ENCODE measurements around the gene SHISA6.

GRCh38 chr17:11309850-11310249, 68.8 kb downstream of the SHISA6 start:
- no peak for TF ChIP-seq CTCF (IDR thresholded peaks at IDR 0.05)
- no peak for TF ChIP-seq POLR2A (IDR thresholded peaks at IDR 0.05)
